GM12878 (cell line): ENCODE results near the gene YKT6. TPM values are rescaled to one million over a fixed set of nuclear protein-coding genes. Genes with fewer than 3 reads are reported as not detected.

ENCODE experiments used
- GATAD2B ChIP-seq: fragments of 450-650 bp; conservative IDR thresholded peaks from 2 replicates; pipeline ENCODE4 v1.6.1; 2017; ENCODE audit warnings: low read depth, mild to moderate bottlenecking, moderate library complexity
- MEF2A ChIP-seq: IDR thresholded peaks from 2 replicates; pipeline ENCODE4 v1.6.1; 2011; ENCODE audit warnings: low read depth, mild to moderate bottlenecking, low read length, moderate library complexity; ENCODE audit not compliant: insufficient read depth
- MXI1 ChIP-seq: fragments of 150-350 bp; IDR thresholded peaks from 2 replicates; pipeline ENCODE4 v1.6.1; 2011; ENCODE audit warnings: low read depth, mild to moderate bottlenecking, inconsistent platforms, low read length, improper control_type of control experiment
- RBBP5 ChIP-seq: fragments of 200-600 bp; sonication (generic); conservative IDR thresholded peaks from 2 replicates; pipeline ENCODE4 v1.6.1; 2016
- SMAD5 ChIP-seq: IDR thresholded peaks from 2 replicates; pipeline ENCODE4 v1.6.1; 2016; ENCODE audit warnings: antibody characterized with exemption, low read depth
- polyA plus RNA-seq, 11 experiments: library from polyadenylated mRNA; depleted of rRNA in 4 of 11; unstranded in 6 of 11; stranded (reverse) in 5 of 11; fragments of >200 nt; fragmentation: Nextera tagmentation in 4 of 11; fragmentation: Illumina TruSeq in 1 of 11; extraction: Ambion mirVana in 4 of 11; extraction: Trizol in 1 of 11; gene quantifications; 1 replicate in 1 of 11; 2 replicates in 10 of 11; pipeline versions ENCODE4 v1.2.1 to v1.2.3, GENCODE V29; 2011 to 2016; ENCODE audit warnings: inconsistent platforms in 2 of 11, missing spikeins in 2 of 11, low read depth in 1 of 11
- total RNA-seq, 4 experiments: library from RNA; depleted of rRNA in 3 of 4; stranded (reverse); fragments of >200 nt in 3 of 4; fragmentation: Illumina TruSeq in 1 of 4; extraction: Trizol in 1 of 4; gene quantifications; 2 replicates each; pipeline versions ENCODE4 v1.2.1 to v1.2.3, GENCODE V29; 2013 to 2021

YKT6 gene
- total and polyA plus RNA-seq, 10 of the 15 experiments (the other 5 are each of a cell fraction or from before 2014, with no cell fraction given), result 1.7 to 95.2 (median 70.5) TPM

DNA sequence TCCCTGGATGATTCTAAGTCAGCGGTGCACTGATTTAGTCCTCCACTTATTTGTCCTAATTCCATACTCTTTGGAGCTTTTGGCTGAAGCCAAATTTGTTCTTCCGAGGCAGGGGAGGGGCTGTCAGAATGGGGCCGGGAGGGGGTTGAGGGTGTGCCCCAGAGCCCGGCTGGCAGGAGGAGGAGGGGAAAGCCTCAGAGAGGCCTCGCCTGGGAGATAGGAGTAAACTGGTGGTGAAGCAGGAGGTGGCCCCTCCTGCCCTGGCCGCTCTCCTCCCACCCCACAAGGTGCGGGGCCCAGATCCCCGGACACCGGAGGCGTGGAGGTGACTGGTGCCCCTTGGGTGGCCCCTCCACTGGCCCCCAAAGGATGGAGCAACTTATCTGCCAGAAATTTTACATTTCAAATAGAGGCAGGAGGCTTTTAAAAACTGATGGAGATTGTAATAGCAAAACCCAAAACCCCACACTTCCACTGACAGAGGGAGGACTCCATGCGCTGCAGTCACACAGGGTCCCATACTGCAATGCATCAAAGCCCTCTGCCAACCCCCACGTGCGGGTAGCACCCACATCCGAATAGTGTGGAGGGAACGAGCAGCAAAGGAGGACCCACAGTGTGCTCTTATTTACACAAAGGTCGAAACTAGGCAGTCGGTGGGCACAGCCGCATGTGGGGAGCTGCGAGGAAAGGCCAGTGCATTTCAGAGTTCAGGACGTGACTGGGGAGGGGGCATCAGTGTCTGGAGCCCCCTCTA, 62.7 kb downstream of the YKT6 start (continued):
- no peak for TF ChIP-seq MEF2A
- TF ChIP-seq RBBP5, result no peak
- no peak for TF ChIP-seq GATAD2B
- TF ChIP-seq SMAD5, result no peak
- TF ChIP-seq MXI1, result no peak

Other genes with a start within 250 kb of the YKT6 start
Only the 7 nearest of the 9 such genes appear.
- gene PGAM2, start 135.4 kb upstream of the YKT6 start, total RNA-seq (2014; rRNA removed), result not detected in 2 replicates
- gene PGAM2, start 135.4 kb upstream of the YKT6 start, total RNA-seq (2014; rRNA removed; fragmentation: Illumina TruSeq; extraction: Trizol), result not detected in 2 replicates
- gene PGAM2, start 135.4 kb upstream of the YKT6 start, total RNA-seq (2021), result 0.24 TPM in 1 of 2 replicates, not detected in the other
- gene PGAM2, start 135.4 kb upstream of the YKT6 start, polyA plus RNA-seq (2011; rRNA removed), result not detected in 2 replicates
- gene PGAM2, start 135.4 kb upstream of the YKT6 start, polyA plus RNA-seq (2014; fragmentation: Illumina TruSeq; extraction: Trizol), result not detected in 2 replicates
- gene PGAM2, start 135.4 kb upstream of the YKT6 start, polyA plus RNA-seq (2014; fragmentation: Nextera tagmentation; extraction: Ambion mirVana), result not detected
- gene PGAM2, start 135.4 kb upstream of the YKT6 start, polyA plus RNA-seq (2014; rRNA removed), result 0.13 TPM in 1 of 2 replicates, not detected in the other
- gene PGAM2, start 135.4 kb upstream of the YKT6 start, polyA plus RNA-seq (2016; fragmentation: Nextera tagmentation; extraction: Ambion mirVana), result not detected
- 23.3 and 24.8 TPM in 2 replicates for gene POLM, start 118.4 kb upstream of the YKT6 start, total RNA-seq (2014; rRNA removed)
- gene POLM, start 118.4 kb upstream of the YKT6 start, total RNA-seq (2014; rRNA removed; fragmentation: Illumina TruSeq; extraction: Trizol), result 13.5 and 14.1 TPM in 2 replicates
- 33.8 and 37.8 TPM in 2 replicates for gene POLM, start 118.4 kb upstream of the YKT6 start, total RNA-seq (2021)
- 11.0 and 15.9 TPM in 2 replicates for gene POLM, start 118.4 kb upstream of the YKT6 start, polyA plus RNA-seq (2011; rRNA removed)
- 8.0 and 16.1 TPM in 2 replicates for gene POLM, start 118.4 kb upstream of the YKT6 start, polyA plus RNA-seq (2014; fragmentation: Illumina TruSeq; extraction: Trizol)
- gene POLM, start 118.4 kb upstream of the YKT6 start, polyA plus RNA-seq (2014; fragmentation: Nextera tagmentation; extraction: Ambion mirVana), result 1 to 10 TPM; 3.1 to 4.6 TPM
- 39.4 and 41.5 TPM in 2 replicates for gene POLM, start 118.4 kb upstream of the YKT6 start, polyA plus RNA-seq (2014; rRNA removed)
- gene POLM, start 118.4 kb upstream of the YKT6 start, polyA plus RNA-seq (2016; fragmentation: Nextera tagmentation; extraction: Ambion mirVana), result 10 to 100 TPM; 22.0 to 23.2 TPM
- gene AEBP1, start 96.6 kb upstream of the YKT6 start, total RNA-seq (2014; rRNA removed), result 0.06 TPM in 1 of 2 replicates, not detected in the other
- gene AEBP1, start 96.6 kb upstream of the YKT6 start, total RNA-seq (2014; rRNA removed; fragmentation: Illumina TruSeq; extraction: Trizol), result not detected in 2 replicates
- gene AEBP1, start 96.6 kb upstream of the YKT6 start, total RNA-seq (2021), result 0.16 and 0.23 TPM in 2 replicates
- gene AEBP1, start 96.6 kb upstream of the YKT6 start, polyA plus RNA-seq (2011; rRNA removed), result 0.09 and 0.20 TPM in 2 replicates
- not detected in 2 replicates for gene AEBP1, start 96.6 kb upstream of the YKT6 start, polyA plus RNA-seq (2014; fragmentation: Illumina TruSeq; extraction: Trizol)
- gene AEBP1, start 96.6 kb upstream of the YKT6 start, polyA plus RNA-seq (2014; fragmentation: Nextera tagmentation; extraction: Ambion mirVana), result not detected
- 0.08 TPM in 1 of 2 replicates, not detected in the other for gene AEBP1, start 96.6 kb upstream of the YKT6 start, polyA plus RNA-seq (2014; rRNA removed)
- under 1 TPM in 1 of 2 experiments, not detected in 1; 0.11 TPM for gene AEBP1, start 96.6 kb upstream of the YKT6 start, polyA plus RNA-seq (2016; fragmentation: Nextera tagmentation; extraction: Ambion mirVana)
- 149 and 169 TPM in 2 replicates for gene POLD2, start 77.4 kb upstream of the YKT6 start, total RNA-seq (2014; rRNA removed)
- gene POLD2, start 77.4 kb upstream of the YKT6 start, total RNA-seq (2014; rRNA removed; fragmentation: Illumina TruSeq; extraction: Trizol), result 97.5 and 105 TPM in 2 replicates
- gene POLD2, start 77.4 kb upstream of the YKT6 start, total RNA-seq (2021), result 169 TPM in 2 replicates
- gene POLD2, start 77.4 kb upstream of the YKT6 start, polyA plus RNA-seq (2011; rRNA removed), result 113 and 179 TPM in 2 replicates
- 61.8 and 118 TPM in 2 replicates for gene POLD2, start 77.4 kb upstream of the YKT6 start, polyA plus RNA-seq (2014; fragmentation: Illumina TruSeq; extraction: Trizol)
- 10 to 100 TPM; 19.1 to 42.7 TPM for gene POLD2, start 77.4 kb upstream of the YKT6 start, polyA plus RNA-seq (2014; fragmentation: Nextera tagmentation; extraction: Ambion mirVana)
- gene POLD2, start 77.4 kb upstream of the YKT6 start, polyA plus RNA-seq (2014; rRNA removed), result 193 and 194 TPM in 2 replicates
- 100 to 1,000 TPM; 266 to 287 TPM for gene POLD2, start 77.4 kb upstream of the YKT6 start, polyA plus RNA-seq (2016; fragmentation: Nextera tagmentation; extraction: Ambion mirVana)
- not detected in 2 replicates for gene MYL7, start 59.6 kb upstream of the YKT6 start, total RNA-seq (2014; rRNA removed)
- gene MYL7, start 59.6 kb upstream of the YKT6 start, total RNA-seq (2014; rRNA removed; fragmentation: Illumina TruSeq; extraction: Trizol), result not detected in 2 replicates
- gene MYL7, start 59.6 kb upstream of the YKT6 start, total RNA-seq (2021), result not detected in 2 replicates
- gene MYL7, start 59.6 kb upstream of the YKT6 start, polyA plus RNA-seq (2011; rRNA removed), result not detected in 2 replicates
- not detected in 2 replicates for gene MYL7, start 59.6 kb upstream of the YKT6 start, polyA plus RNA-seq (2014; fragmentation: Illumina TruSeq; extraction: Trizol)
- not detected for gene MYL7, start 59.6 kb upstream of the YKT6 start, polyA plus RNA-seq (2014; fragmentation: Nextera tagmentation; extraction: Ambion mirVana)
- not detected in 2 replicates for gene MYL7, start 59.6 kb upstream of the YKT6 start, polyA plus RNA-seq (2014; rRNA removed)
- 1 to 10 TPM in 1 of 2 experiments, not detected in 1; 1.9 TPM for gene MYL7, start 59.6 kb upstream of the YKT6 start, polyA plus RNA-seq (2016; fragmentation: Nextera tagmentation; extraction: Ambion mirVana)
- not detected in 2 replicates for gene GCK, start 11.5 kb upstream of the YKT6 start, total RNA-seq (2014; rRNA removed)
- not detected in 2 replicates for gene GCK, start 11.5 kb upstream of the YKT6 start, total RNA-seq (2014; rRNA removed; fragmentation: Illumina TruSeq; extraction: Trizol)
- 0.24 TPM in 1 of 2 replicates, not detected in the other for gene GCK, start 11.5 kb upstream of the YKT6 start, total RNA-seq (2021)
- gene GCK, start 11.5 kb upstream of the YKT6 start, polyA plus RNA-seq (2011; rRNA removed), result not detected in 2 replicates
- not detected in 2 replicates for gene GCK, start 11.5 kb upstream of the YKT6 start, polyA plus RNA-seq (2014; fragmentation: Illumina TruSeq; extraction: Trizol)
- under 1 TPM in 1 of 2 experiments, not detected in 1; 0.16 TPM for gene GCK, start 11.5 kb upstream of the YKT6 start, polyA plus RNA-seq (2014; fragmentation: Nextera tagmentation; extraction: Ambion mirVana)
- not detected in 2 replicates for gene GCK, start 11.5 kb upstream of the YKT6 start, polyA plus RNA-seq (2014; rRNA removed)
- under 1 TPM in 1 of 2 experiments, not detected in 1; 0.06 TPM for gene GCK, start 11.5 kb upstream of the YKT6 start, polyA plus RNA-seq (2016; fragmentation: Nextera tagmentation; extraction: Ambion mirVana)
- 0.16 and 0.17 TPM in 2 replicates for gene CAMK2B, start 124.6 kb downstream of the YKT6 start, total RNA-seq (2014; rRNA removed)
- gene CAMK2B, start 124.6 kb downstream of the YKT6 start, total RNA-seq (2014; rRNA removed; fragmentation: Illumina TruSeq; extraction: Trizol), result not detected in 2 replicates
- 0.23 and 0.24 TPM in 2 replicates for gene CAMK2B, start 124.6 kb downstream of the YKT6 start, total RNA-seq (2021)
- 0.06 and 0.11 TPM in 2 replicates for gene CAMK2B, start 124.6 kb downstream of the YKT6 start, polyA plus RNA-seq (2011; rRNA removed)
- gene CAMK2B, start 124.6 kb downstream of the YKT6 start, polyA plus RNA-seq (2014; fragmentation: Illumina TruSeq; extraction: Trizol), result 0.06 TPM in 1 of 2 replicates, not detected in the other
- not detected for gene CAMK2B, start 124.6 kb downstream of the YKT6 start, polyA plus RNA-seq (2014; fragmentation: Nextera tagmentation; extraction: Ambion mirVana)
- gene CAMK2B, start 124.6 kb downstream of the YKT6 start, polyA plus RNA-seq (2014; rRNA removed), result 0.06 and 0.22 TPM in 2 replicates
- gene CAMK2B, start 124.6 kb downstream of the YKT6 start, polyA plus RNA-seq (2016; fragmentation: Nextera tagmentation; extraction: Ambion mirVana), result not detected